Occipital lobe (tissue), 2 donors: ENCODE results near the gene TMEM242. TPM values are rescaled to one million over a fixed set of nuclear protein-coding genes. Genes with fewer than 3 reads are reported as not detected.
"Not testable (repeated sequence)": the region's sequence is repeated elsewhere in the genome, so short reads cannot be mapped to it uniquely, and the experiment has no call there.

Experiments
- DNase-seq: peaks from one replicate; lab custom pipeline; 2025; lab: John Stamatoyannopoulos, UW
- total RNA-seq: library from RNA; depleted of rRNA; stranded (reverse); fragments of >200 nt; gene quantifications from one replicate; pipeline ENCODE4 v1.2.3, GENCODE V29; 2014

Gene TMEM242
- total RNA-seq, 1 donor from 2014 or later = 11.1 TPM

DNA sequence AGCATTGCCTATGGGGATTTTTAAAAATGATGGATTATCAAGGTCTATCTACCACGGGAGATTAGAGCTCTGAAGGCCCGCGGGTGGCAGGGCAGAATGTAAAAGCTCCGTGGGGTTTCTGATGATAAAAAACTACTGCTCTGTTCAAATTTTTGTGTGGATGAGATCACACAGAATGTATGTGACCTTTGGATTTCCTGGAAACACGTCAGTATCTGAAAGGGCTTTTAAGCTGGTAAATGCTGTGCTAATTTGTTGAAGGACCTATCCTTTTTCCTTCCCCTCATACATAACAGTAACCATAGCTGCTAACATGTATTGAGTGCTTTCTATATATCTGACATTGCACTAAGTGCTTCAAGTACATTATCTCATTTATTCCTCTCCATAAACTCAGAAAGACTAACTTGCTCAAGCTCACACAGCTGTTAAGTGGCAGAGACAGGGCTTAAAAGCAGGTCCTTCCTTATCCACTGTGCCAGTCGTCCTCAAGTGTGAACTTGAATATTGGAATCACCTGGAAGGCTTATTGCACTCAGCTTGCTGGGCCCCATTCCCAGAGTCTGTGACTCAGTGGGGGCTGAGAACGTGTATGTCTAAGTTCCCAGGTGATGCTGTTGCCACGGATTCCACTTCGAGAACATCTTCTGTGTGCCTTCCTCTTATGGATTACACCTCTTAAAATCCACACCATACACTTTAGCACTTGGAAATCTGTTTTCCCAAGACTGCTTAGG lies 1.9 kb upstream of the TMEM242 start:
- no peak for DNase-seq

DNA sequence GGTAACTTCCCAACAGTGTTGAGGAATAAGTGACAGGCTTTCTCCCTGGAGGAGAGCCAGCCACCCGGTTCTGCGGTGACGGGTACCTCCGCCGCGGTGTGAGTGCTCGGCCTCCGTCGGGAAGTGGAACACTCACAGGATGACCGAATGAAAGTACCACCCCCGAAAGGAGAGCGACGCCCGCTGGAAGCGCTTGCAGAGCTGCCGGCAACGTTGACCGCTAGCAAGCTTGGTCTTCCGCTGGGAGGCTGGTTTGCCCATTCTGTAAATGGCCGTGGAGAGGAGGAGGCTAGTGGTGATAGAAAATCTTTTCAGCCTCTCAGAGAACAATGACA lies 614 bp upstream of the TMEM242 start:
- no peak for DNase-seq

GRCh38 chr6:157322792-157323254 lies 496 bp downstream of the TMEM242 start:
- DNase-seq = no peak

DNA sequence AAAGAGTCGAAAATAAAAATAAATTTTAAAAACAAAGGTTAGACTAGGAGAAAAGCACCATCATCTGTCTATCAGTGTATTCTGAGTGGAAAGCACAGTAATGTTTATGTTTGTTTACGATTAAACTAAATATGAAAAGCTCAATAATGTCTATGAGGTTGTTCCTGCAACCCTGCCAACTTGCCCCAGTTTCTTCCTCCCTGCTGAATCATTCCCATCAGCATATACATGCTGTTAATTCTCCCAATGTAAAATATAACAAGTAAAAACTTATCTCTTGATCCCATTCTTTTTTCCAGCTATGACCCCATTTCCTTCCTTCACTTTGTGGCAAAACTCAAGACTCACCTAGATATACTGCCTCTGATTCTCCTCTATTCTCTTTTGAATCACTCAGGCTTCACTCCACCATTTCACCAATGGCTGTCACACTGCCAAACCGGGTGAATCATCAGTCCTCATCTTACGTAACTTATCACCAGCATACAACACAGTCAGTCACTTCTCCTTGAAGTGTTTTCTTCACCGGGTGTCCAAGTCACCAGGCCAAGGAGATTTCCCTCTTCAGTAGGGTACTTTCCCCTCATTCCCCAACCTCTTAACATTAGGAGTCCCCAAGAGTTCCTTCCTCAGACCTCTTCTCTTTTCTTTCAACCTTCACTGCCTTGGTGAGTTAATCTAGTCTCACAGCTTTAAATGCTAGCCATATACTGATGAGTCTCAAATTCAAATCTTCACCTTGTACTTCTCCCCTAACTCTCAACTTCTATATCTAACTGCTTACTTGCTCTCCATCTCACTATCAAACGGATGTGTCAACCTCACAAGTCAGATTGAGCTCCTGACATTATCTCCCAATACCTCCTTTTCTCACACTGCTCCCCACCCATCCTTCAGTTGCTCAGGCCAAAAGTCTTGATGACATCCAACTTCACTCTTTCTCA lies 6.2 kb downstream of the TMEM242 start:
- no peak for DNase-seq

DNA sequence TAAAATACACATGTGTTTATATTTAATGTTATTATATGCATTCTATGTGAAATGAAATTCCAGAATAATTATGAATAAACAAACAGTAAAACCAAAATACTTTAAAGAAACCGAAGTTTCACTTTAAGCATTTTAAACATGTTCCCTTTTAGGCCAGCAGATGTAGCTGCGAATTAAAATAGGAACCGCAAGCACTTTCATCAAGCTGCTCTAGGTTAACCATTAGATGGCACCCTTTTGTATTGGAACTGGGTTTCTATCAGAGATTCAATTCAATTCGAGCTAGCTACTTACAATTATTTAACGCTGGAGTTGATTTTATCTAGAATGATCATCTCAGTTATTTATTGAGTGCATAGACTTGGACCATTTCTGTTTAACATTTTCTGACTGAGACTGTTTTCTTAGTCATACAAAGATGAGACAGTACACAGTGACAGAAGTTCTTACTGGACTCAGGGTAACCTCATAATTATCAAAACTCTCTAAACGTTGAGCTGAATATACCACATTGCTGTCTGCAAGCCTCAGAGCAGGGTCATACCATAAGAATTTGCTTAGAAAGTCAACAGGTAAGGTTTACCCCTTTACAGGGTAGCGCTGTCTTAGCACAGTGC lies 8.5 kb downstream of the TMEM242 start:
- DNase-seq = no peak

DNA sequence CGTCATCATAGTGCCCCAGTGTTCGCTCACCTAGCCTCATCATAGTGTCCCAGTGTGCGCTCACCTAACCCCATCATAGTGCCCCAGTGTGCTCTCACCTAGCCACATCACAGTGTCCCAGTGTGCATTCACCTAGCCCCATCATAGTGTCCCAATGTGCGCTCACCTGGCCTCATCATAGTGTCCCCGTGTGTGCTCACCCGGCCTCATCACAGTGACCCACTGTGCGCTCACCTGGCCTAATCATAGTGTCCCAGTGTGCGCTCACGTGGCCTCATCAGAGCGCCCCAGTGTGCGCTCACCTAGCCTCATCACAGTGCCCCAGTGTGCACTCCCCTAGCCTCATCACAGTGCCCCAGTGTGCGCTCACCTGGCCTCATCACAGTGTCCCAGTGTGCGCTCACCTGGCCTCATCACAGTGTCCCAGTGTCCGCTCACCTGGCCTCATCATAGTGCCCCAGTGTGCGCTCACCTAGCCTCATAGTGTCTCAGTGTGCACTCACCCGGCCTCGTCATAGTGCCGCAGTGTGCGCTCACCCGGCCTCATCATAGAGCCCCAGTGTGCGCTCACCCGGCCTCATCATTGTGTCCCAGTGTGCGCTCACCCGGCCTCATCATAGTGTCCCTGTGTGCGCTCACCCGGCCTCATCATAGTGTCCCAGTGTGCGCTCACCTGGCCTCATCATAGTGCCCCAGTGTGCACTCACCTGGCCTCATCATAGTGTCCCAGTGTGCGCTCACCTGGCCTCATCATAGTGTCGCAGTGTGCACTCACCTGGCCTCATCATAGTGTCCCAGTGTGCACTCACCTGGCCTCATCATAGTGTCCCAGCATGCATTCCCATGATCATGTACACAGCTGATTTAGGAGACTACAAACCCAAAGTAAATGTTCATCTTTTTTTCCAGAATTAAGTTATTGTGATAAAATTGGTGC lies 9.5 kb downstream of the TMEM242 start:
- DNase-seq = no peak

DNA sequence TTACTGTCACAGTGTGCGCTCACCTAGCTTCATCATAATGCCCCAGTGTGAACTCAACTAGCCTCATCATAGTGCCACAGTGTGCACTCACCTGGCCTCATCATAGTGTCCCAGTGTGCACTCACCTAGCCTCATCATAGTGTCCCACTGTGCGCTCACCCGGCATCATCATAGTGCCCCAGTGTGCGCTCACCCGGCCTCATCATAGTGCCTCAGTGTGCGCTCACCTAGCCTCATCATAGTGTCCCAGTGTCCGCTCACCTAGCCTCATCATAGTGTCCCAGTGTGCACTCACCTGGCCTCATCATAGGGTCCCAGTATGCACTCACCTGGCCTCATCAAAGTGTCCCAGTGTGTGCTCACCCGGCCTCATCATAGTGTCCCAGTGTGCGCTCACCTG lies 10.6 kb downstream of the TMEM242 start:
- no peak for DNase-seq

- not testable (repeated sequence) for DNase-seq
Observed at GRCh38 chr6:157310693-157311092, 12.6 kb downstream of the TMEM242 start.

DNA sequence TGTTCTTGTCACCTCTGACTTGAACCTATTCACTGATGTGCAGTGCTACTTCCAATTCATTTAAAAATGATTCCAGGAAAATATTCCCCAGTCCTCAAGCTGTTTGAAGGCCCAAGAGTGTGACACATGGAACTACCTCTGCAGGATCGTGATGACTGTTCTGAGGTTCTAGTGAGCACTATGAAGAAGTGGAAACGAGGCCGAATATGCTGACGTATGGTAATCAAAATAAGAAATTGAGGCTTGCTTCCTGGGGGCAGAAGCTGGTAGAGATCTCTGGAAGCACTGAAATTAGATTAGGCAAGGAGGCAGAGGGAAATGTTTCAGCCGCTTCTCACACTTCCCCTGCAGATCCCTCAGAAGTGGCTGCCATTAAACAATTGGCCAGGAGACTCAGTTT lies 15.7 kb downstream of the TMEM242 start:
- DNase-seq = no peak

- no peak for DNase-seq
Observed at GRCh38 chr6:157305670-157306653, 17.4 kb downstream of the TMEM242 start.

GRCh38 chr6:157304899-157305663 lies 18.2 kb downstream of the TMEM242 start:
- no peak for DNase-seq

- DNase-seq = no peak
Observed at GRCh38 chr6:157302736-157303135, 20.6 kb downstream of the TMEM242 start.

DNA sequence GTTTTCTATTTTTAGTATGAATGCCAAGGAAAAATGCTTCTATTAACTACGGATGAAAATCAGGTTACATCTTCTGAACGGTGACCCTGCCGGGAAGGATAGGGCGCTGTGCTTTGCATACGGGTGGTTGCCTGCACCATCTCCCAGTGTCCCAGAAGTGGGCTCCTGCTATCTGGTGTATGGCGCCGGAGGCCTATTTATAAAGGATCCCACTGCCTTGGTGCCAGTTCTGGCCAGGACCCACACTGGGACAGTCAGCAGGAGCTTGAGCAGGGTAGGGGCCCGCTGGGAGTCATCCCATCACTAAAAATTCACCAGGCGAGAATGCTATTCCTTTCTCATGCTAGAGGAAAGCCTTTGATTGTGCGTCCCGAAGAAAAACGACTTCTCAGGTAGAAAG lies 22.9 kb downstream of the TMEM242 start:
- no peak for DNase-seq

DNA sequence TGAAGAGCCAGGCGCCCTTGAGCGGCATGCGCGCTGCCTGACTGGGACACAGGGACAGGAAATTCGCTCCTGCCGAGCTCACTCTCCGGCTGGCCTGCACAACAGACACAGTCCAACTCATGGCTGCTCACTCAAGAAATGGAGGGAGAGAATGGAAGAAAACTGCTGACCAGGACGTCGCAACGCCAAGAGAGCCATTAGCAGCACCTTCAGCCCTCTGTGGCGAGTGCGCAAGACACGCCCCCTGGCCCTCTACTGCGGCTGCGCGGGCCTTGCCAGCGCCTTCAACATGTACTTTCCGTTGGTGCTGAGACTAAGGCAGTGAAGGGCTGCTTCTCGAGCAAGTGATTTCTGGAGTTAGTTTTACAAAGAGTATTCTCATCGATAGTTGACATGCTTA lies 23.3 kb downstream of the TMEM242 start:
- DNase-seq = no peak

- no peak for DNase-seq
Observed at GRCh38 chr6:157298216-157298724, 25.0 kb downstream of the TMEM242 start.

DNA sequence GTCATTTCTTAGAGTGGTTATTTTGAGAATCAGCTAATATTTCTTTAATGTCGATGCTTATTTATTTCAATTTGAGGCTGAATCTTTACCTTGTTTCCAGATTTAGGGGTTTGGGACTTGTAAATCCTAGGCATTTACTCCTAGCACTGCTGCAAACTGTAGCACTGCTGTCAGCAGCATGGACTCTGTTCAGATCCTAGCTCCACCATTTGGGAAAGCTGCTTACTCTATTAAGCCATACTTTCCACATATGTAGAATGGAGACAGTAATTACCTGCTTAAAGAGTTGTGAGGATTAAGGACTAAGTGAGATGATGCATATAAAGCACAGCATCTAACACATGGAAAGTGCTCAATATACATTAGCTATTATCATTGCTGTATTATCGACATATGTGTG lies 28.7 kb downstream of the TMEM242 start:
- no peak for DNase-seq

- DNase-seq = no peak
Observed at GRCh38 chr6:157293780-157294179, 29.5 kb downstream of the TMEM242 start.

- DNase-seq = no peak
Observed at GRCh38 chr6:157292202-157292601, 31.1 kb downstream of the TMEM242 start.

GRCh38 chr6:157291356-157291755 lies 32.0 kb downstream of the TMEM242 start:
- DNase-seq = no peak
